BJ (cell line): ENCODE data around the gene HS1BP3. TPM values are rescaled to one million over a fixed set of nuclear protein-coding genes. Genes with fewer than 3 reads are reported as not detected.

Experiments used
- CTCF ChIA-PET: fragments of 350-600 bp; formaldehyde crosslinking; extraction: SDS; loops from one replicate; lab custom pipeline; 2021; ENCODE audit warnings: antibody characterized with exemption, inconsistent platforms; lab: Yijun Ruan, JAX
- POLR2A ChIA-PET: fragments of 300-600 bp; sonication (Branson Sonifier 250); formaldehyde crosslinking; extraction: SDS; loops from one replicate; lab custom pipeline; 2021; ENCODE audit warnings: antibody characterized with exemption; lab: Charles Lee
- DNase-seq: peaks from one replicate; pipeline ENCODE4 v3.0.0-alpha.2; 2011; ENCODE audit warnings: low read depth
- H3K27me3 ChIP-seq: 2 replicates; pipeline ENCODE4 v1.6.0; 2011; ENCODE audit warnings: low read length; ENCODE audit not compliant: control insufficient read depth, insufficient read depth
- H3K36me3 ChIP-seq: 2 replicates; pipeline ENCODE4 v1.5.1; 2011; ENCODE audit warnings: low read length; ENCODE audit not compliant: control insufficient read depth, insufficient read depth
- H3K4me3 ChIP-seq: 2 replicates; pipeline ENCODE4 v1.5.1; 2011; ENCODE audit warnings: low read depth, mild to moderate bottlenecking, control low read depth, low read length
- polyA plus RNA-seq: library from polyadenylated mRNA; depleted of rRNA; stranded (reverse); fragments of >200 nt; gene quantifications from 2 replicates; pipeline ENCODE4 v1.2.3, GENCODE V29; 2011
- TF ChIP-seq, protein P1 (sequence below): IDR thresholded peaks from 2 replicates; pipeline ENCODE4 v1.5.1; 2011; ENCODE audit warnings: low read depth, mild to moderate bottlenecking, control low read depth, inconsistent platforms, low read length, moderate library complexity; ENCODE audit not compliant: insufficient read depth

Gene HS1BP3
- polyA plus RNA-seq, 1 experiment = 13.6 TPM

GRCh38 chr2:20646446-20646845 is 4.5 kb downstream of the HS1BP3 start:
- H3K4me3 ChIP-seq = no peak overlapping the region
- POLR2A ChIA-PET = no interaction called here
- CTCF ChIA-PET = interaction anchor here (0.9 to 11.0 kb wide), 4 partner anchors 11 to 235 kb away, joined by 3 to 126 read pairs (median 5); partner anchors contain the start of gene GDF7
- no peaks in the 10 kb centered on the region for H3K27me3 ChIP-seq
- TF ChIP-seq, protein P1, sequence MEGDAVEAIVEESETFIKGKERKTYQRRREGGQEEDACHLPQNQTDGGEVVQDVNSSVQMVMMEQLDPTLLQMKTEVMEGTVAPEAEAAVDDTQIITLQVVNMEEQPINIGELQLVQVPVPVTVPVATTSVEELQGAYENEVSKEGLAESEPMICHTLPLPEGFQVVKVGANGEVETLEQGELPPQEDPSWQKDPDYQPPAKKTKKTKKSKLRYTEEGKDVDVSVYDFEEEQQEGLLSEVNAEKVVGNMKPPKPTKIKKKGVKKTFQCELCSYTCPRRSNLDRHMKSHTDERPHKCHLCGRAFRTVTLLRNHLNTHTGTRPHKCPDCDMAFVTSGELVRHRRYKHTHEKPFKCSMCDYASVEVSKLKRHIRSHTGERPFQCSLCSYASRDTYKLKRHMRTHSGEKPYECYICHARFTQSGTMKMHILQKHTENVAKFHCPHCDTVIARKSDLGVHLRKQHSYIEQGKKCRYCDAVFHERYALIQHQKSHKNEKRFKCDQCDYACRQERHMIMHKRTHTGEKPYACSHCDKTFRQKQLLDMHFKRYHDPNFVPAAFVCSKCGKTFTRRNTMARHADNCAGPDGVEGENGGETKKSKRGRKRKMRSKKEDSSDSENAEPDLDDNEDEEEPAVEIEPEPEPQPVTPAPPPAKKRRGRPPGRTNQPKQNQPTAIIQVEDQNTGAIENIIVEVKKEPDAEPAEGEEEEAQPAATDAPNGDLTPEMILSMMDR = no peak
- peaks cover 6% of the 10 kb centered on the region for H3K36me3 ChIP-seq
- DNase-seq = no peak

DNA sequence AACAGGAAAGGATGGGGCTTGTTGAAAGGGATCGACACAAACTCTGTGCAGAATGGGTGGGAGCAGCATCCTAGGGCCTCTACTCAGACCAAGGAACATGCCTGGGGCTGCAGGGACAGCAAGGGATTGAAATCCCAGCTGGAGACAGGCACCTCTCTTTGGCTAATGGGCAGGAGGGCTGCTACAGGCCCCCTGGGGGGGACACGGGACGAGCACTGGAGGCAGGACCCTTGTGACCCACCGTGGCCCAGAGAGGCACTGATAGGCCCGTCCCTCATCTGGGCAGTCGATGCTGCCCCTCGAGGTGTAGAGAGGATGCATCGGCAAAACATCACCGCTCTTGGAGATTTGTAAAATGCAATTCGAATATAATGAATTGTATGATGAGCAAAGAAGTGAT is 5.1 kb downstream of the HS1BP3 start:
- Histone ChIP-seq H3K36me3 (peaks cover 6% of the 10 kb centered on the region), H3K4me3 (no peak overlapping the region), H3K27me3 (no peaks in the 10 kb centered on the region)
- TF ChIP-seq, protein P1 = no peak
- no peak for DNase-seq
- CTCF ChIA-PET = interaction anchor here (7.2 kb wide), 1 partner anchor 265 kb away, joined by 77 read pairs; no protein-coding TSS in a partner anchor
- POLR2A ChIA-PET = no interaction called here

- Histone ChIP-seq H3K36me3 (peaks cover 9% of the 10 kb centered on the region), H3K27me3 (no peaks in the 10 kb centered on the region), H3K4me3 (no peak overlapping the region)
- DNase-seq = no peak
- TF ChIP-seq, protein P1 = no peak
- ChIA-PET CTCF (interaction anchor here (0.6 to 7.2 kb wide), 3 partner anchors 9 to 265 kb away, joined by 3 to 138 read pairs (median 77); no protein-coding TSS in a partner anchor), POLR2A (no interaction called here)
Observed at GRCh38 chr2:20645301-20645701, 5.6 kb downstream of the HS1BP3 start.

- ChIA-PET CTCF (interaction anchor here (0.9 to 7.2 kb wide), 17 partner anchors 7 to 273 kb away, joined by 3 to 138 read pairs (median 10); partner anchors contain the start of gene HS1BP3), POLR2A (no interaction called here)
- Histone ChIP-seq H3K27me3 (no peaks in the 10 kb centered on the region), H3K36me3 (peaks cover 9% of the 10 kb centered on the region), H3K4me3 (no peak overlapping the region)
- TF ChIP-seq, protein P1 = no peak
- no peak for DNase-seq
Observed at GRCh38 chr2:20643826-20644225, 7.1 kb downstream of the HS1BP3 start.

- ChIA-PET POLR2A (no interaction called here), CTCF (interaction anchor here (0.9 to 7.2 kb wide), 24 partner anchors 8 to 272 kb away, joined by 3 to 138 read pairs (median 10); partner anchors contain the start of genes HS1BP3 and RHOB)
- Histone ChIP-seq H3K27me3 (no peaks in the 10 kb centered on the region), H3K36me3 (peaks cover 13% of the 10 kb centered on the region), H3K4me3 (no peak overlapping the region)
- DNase-seq = no peak
- TF ChIP-seq, protein P1 = no peak
Observed at GRCh38 chr2:20643060-20643459, 7.8 kb downstream of the HS1BP3 start.
